ENCODE measurements around the gene OR4D5. TPM values are rescaled to one million over a fixed set of nuclear protein-coding genes. Genes with fewer than 3 reads are reported as not detected.
A peak's percentile ranks its signal among the peaks of the same experiment; 100 is the strongest.

Gene OR4D5
- polyA plus RNA-seq, 4 donors = not detected

DNA sequence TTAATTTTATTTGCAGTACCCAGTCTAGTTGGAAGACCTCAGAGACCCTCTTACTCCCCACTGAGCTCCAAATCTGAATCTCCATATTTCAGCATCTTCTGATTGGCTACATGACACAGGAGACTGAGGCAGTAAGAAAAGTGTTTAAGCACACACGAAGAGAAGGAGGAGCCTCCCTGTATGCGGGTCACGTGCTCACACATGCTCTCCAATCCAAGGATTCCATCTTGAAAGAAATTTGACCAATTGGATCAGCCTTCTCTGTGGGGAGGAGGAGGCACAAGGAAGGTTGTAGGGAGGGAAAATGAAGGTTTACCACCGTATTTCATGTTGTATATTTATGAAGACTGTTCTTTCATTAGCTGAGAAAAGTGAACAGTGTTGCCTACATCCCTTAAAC lies 3.0 kb downstream of the OR4D5 start:
- FAIRE-seq (no peak), DNase-seq (no peak)
- WGBS, 3 donors = 79 to 86% (median 82%) methylated on average over 4 of the region's 4 CpGs
- no peak overlapping the region for H3K4me3 ChIP-seq (ENCODE audit: low read depth in 1 of 3, low read length in 3 of 3)
- H3K36me3 ChIP-seq (ENCODE audit: control insufficient read depth in 3 of 3, insufficient read depth in 2 of 3, low read depth in 1 of 3, low read length in 3 of 3) = no peaks in the 10 kb centered on the region
- peaks cover 0 to 3% (median 0%) of the 10 kb centered on the region in 3 donors for H3K4me1 ChIP-seq (ENCODE audit: control insufficient read depth in 3 of 3, insufficient read depth in 2 of 3, low read depth in 1 of 3, low read length in 2 of 3)
- H3K27me3 ChIP-seq (ENCODE audit: control insufficient read depth in 3 of 3, insufficient read depth in 3 of 3, low read length in 3 of 3) = no peaks in the 10 kb centered on the region
- no peaks in the 10 kb centered on the region for H3K9me3 ChIP-seq (ENCODE audit: control insufficient read depth in 2 of 2, insufficient read depth in 1 of 2, low read depth in 1 of 2, low read length in 1 of 2)
- H3K27ac ChIP-seq (ENCODE audit: low read depth in 1 of 3, low read length in 2 of 3) = no peak overlapping the region

DNA sequence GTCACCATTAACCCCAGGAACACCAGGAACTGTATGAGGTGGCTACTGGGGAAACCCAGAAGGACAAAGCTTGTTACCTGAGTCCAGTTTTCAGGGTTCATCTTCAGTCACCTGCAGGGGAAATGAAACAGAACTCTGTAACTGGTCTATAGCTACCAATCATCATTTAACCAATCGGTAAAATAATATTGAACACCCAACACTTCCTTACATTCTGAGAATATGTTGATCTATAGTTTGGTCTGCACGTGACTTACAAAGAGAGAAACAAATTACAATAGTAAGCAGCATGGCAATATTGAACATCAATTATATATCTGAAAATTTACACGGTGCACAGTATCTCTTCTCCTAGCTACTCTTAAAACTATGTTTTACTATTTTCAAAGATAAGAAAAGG lies 4.3 kb downstream of the OR4D5 start, which contains the start of gene OR6T1:
TSS of gene OR6T1 (minus strand) at position 101 of the 400 bp plus-strand sequence. CDS start at position 101, 0 bp downstream.
- Histone ChIP-seq H3K9me3 (ENCODE audit: control insufficient read depth in 2 of 2, insufficient read depth in 1 of 2, low read depth in 1 of 2, low read length in 1 of 2) (no peaks in the 10 kb centered on the region), H3K4me1 (ENCODE audit: control insufficient read depth in 3 of 3, insufficient read depth in 2 of 3, low read depth in 1 of 3, low read length in 2 of 3) (peaks cover 0 to 3% (median 0%) of the 10 kb centered on the region in 3 donors), H3K36me3 (ENCODE audit: control insufficient read depth in 3 of 3, insufficient read depth in 2 of 3, low read depth in 1 of 3, low read length in 3 of 3) (no peaks in the 10 kb centered on the region), H3K27ac (ENCODE audit: low read depth in 1 of 3, low read length in 2 of 3) (no peak within 1 kb of the TSS), H3K4me3 (ENCODE audit: low read depth in 1 of 3, low read length in 3 of 3) (no peak within 1 kb of the TSS), H3K27me3 (ENCODE audit: control insufficient read depth in 3 of 3, insufficient read depth in 3 of 3, low read length in 3 of 3) (no peaks in the 10 kb centered on the region)
- WGBS, 3 donors = 81 to 87% (median 82%) methylated on average over 3 of the region's 3 CpGs
- DNase-seq (no peak), FAIRE-seq (no peak)

DNA sequence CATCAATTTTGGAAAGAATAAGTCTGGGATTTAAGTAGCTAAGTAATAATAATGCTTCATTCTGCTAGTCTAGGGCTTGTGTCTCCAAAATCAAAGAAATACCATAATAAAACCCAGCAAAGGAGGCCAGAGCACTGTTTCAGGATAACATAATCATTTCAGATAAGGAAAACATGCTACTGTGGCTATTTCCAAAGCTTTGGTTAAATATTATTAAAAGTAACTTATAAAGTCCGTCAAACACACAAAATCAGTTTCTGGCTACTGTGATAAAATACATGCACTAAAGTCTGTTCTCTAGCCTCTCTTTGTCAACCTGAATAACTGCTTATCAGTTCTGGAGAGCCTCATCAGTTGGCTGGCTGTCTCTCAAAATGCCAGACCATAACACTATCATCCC lies 5.7 kb downstream of the OR4D5 start:
- DNase-seq = peak in 1 of 2 donors; percentile 10
- Histone ChIP-seq H3K4me3 (ENCODE audit: low read depth in 1 of 3, low read length in 3 of 3) (no peak overlapping the region), H3K9me3 (ENCODE audit: control insufficient read depth in 2 of 2, insufficient read depth in 1 of 2, low read depth in 1 of 2, low read length in 1 of 2) (no peaks in the 10 kb centered on the region), H3K36me3 (ENCODE audit: control insufficient read depth in 3 of 3, insufficient read depth in 2 of 3, low read depth in 1 of 3, low read length in 3 of 3) (no peaks in the 10 kb centered on the region), H3K27ac (ENCODE audit: low read depth in 1 of 3, low read length in 2 of 3) (no peak overlapping the region), H3K27me3 (ENCODE audit: control insufficient read depth in 3 of 3, insufficient read depth in 3 of 3, low read length in 3 of 3) (no peaks in the 10 kb centered on the region), H3K4me1 (ENCODE audit: control insufficient read depth in 3 of 3, insufficient read depth in 2 of 3, low read depth in 1 of 3, low read length in 2 of 3) (peaks cover 0 to 10% (median 0%) of the 10 kb centered on the region in 3 donors)
- FAIRE-seq = no peak
- 5 to 37% (median 26%) methylated on average over 1 of the region's 1 CpG for WGBS, 3 donors

DNA sequence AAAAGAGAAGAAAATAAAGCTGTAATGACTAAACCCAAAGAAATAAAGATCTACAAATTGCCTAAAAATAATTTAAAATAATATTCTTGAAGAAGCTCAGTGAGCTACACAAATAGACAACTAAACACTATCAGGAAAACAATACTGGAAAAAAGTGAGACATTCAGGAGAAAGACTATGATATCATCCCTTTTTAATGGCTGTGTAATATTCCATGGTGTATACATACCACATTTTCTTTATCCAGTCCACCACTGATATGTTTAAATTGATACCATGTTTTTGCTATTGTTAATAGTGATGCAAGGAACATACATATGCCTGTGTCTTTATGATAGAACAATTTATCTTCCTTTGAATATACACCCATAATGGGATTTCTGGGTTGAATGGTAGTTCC lies 17.3 kb downstream of the OR4D5 start:
- Histone ChIP-seq H3K4me1 (ENCODE audit: control insufficient read depth in 3 of 3, insufficient read depth in 2 of 3, low read depth in 1 of 3, low read length in 2 of 3) (no peaks in the 10 kb centered on the region), H3K4me3 (ENCODE audit: low read depth in 1 of 3, low read length in 3 of 3) (no peak overlapping the region), H3K9me3 (ENCODE audit: control insufficient read depth in 2 of 2, insufficient read depth in 1 of 2, low read depth in 1 of 2, low read length in 1 of 2) (no peaks in the 10 kb centered on the region), H3K27ac (ENCODE audit: low read depth in 1 of 3, low read length in 2 of 3) (no peak overlapping the region), H3K27me3 (ENCODE audit: control insufficient read depth in 3 of 3, insufficient read depth in 3 of 3, low read length in 3 of 3) (no peaks in the 10 kb centered on the region), H3K36me3 (ENCODE audit: control insufficient read depth in 3 of 3, insufficient read depth in 2 of 3, low read depth in 1 of 3, low read length in 3 of 3) (no peaks in the 10 kb centered on the region)
- DNase-seq = no peak
- FAIRE-seq = no peak

DNA sequence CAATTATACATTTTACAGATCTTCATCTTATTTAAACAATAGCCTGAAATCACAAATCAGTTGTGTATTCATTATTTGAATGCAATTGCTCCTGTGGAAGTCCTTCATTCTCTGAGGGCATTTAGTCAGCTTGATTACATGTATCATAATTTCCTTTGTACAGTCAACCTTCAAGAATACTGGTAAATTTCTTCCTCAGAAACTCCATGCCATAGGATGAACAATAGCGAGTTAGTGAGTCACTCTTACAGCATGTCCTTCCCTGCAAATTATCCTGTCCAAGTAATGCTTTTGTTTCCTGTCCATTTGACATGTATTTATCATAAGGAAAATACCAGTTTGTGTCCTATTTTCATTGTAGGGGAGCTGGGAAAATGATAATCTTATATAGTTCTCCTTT lies 34.4 kb downstream of the OR4D5 start:
- no peak overlapping the region for H3K27ac ChIP-seq (ENCODE audit: low read depth in 1 of 3, low read length in 2 of 3)
- no peaks in the 10 kb centered on the region for H3K27me3 ChIP-seq (ENCODE audit: control insufficient read depth in 3 of 3, insufficient read depth in 3 of 3, low read length in 3 of 3)
- DNase-seq (no peak), FAIRE-seq (no peak)
- no peak overlapping the region for H3K4me3 ChIP-seq (ENCODE audit: low read depth in 1 of 3, low read length in 3 of 3)
- no peaks in the 10 kb centered on the region for H3K36me3 ChIP-seq (ENCODE audit: control insufficient read depth in 3 of 3, insufficient read depth in 2 of 3, low read depth in 1 of 3, low read length in 3 of 3)
- no peaks in the 10 kb centered on the region for H3K4me1 ChIP-seq (ENCODE audit: control insufficient read depth in 3 of 3, insufficient read depth in 2 of 3, low read depth in 1 of 3, low read length in 2 of 3)
- H3K9me3 ChIP-seq (ENCODE audit: control insufficient read depth in 2 of 2, insufficient read depth in 1 of 2, low read depth in 1 of 2, low read length in 1 of 2) = peaks cover 0 to 2% of the 10 kb centered on the region in 2 donors
- WGBS, 3 donors = 47 to 73% (median 53%) methylated on average over 1 of the region's 1 CpG

DNA sequence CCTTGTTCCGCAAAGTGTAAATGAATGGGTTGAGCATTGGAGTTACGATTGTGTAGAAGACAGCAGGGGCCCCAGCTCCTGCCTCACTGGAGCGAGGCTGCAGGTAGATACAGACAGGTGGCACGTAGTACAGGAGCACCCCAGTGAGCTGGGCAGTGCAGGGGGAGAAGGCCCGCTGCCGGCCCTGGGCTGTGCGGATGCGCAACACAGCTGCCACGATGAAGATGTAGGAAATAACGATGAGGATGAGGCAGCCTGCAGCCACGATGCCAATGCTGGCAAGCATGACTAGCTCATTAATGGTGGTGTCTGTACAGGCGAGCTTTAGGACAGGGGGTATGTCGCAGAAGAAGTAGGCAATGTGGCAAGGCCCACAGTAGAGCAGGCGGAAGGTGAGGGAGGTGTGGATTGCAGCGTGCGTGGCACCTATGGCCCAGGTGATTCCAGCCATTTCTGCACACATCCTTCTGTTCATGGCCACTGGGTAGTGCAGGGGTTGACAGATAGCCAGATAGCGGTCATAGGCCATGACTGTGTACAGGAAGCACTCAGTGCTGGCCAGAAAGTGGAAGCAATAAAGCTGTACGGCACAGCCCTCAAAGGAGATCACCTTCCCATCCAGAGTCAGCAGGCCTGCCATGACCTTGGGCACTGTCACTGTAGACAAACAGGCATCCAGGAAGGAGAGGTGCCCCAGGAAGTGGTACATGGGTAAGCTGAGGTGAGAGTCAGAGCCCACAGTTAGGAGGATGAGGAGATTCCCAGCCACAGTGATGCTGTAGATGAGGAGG lies 37.5 kb downstream of the OR4D5 start:
- Histone ChIP-seq H3K4me3 (ENCODE audit: low read depth in 1 of 3, low read length in 3 of 3) (no peak overlapping the region), H3K9me3 (ENCODE audit: control insufficient read depth in 2 of 2, insufficient read depth in 1 of 2, low read depth in 1 of 2, low read length in 1 of 2) (peaks cover 0 to 4% of the 10 kb centered on the region in 2 donors), H3K36me3 (ENCODE audit: control insufficient read depth in 3 of 3, insufficient read depth in 2 of 3, low read depth in 1 of 3, low read length in 3 of 3) (no peaks in the 10 kb centered on the region), H3K27ac (ENCODE audit: low read depth in 1 of 3, low read length in 2 of 3) (no peak overlapping the region), H3K27me3 (ENCODE audit: control insufficient read depth in 3 of 3, insufficient read depth in 3 of 3, low read length in 3 of 3) (no peaks in the 10 kb centered on the region), H3K4me1 (ENCODE audit: control insufficient read depth in 3 of 3, insufficient read depth in 2 of 3, low read depth in 1 of 3, low read length in 2 of 3) (no peaks in the 10 kb centered on the region)
- 84 to 88% (median 85%) methylated on average over 18 of the region's 18 CpGs for WGBS, 3 donors
- FAIRE-seq (no peak), DNase-seq (no peak)

DNA sequence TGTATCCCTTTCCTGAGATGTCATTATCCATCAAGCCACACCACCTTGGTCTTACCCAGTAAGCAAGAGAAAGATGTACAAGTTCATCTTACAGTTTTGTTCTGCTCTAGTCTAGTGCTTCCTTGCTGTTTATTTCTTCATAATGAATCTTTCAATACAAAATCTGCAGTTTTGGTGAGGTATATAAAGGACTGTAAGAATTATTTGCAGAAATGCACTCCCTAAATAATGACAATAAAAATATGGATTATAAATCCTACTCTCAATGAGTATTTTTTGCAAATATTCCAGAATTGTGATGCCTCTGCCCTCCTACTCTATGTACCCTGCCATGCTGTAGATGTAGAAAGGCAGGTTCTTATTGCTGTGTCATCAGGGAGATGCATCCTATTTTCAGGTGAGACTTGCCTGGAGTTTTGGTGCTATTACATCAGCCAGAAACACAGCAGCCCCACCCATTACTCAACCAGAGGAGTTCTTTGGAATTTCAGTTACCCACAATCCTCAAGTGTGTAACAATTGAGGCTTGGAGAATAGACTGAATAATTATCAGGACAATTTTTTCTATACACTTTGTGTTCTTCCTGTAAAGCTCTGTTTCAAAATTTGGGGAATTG lies 38.4 kb downstream of the OR4D5 start, which contains the start of gene OR10S1:
TSS of gene OR10S1 (minus strand) at position 51 of the 617 bp plus-strand sequence. CDS start 117 bp downstream, outside the sequence.
- H3K27ac ChIP-seq (ENCODE audit: low read depth in 1 of 3, low read length in 2 of 3) = no peak within 1 kb of the TSS
- DNase-seq (no peak), FAIRE-seq (no peak)
- H3K9me3 ChIP-seq (ENCODE audit: control insufficient read depth in 2 of 2, insufficient read depth in 1 of 2, low read depth in 1 of 2, low read length in 1 of 2) = peaks cover 0 to 4% of the 10 kb centered on the region in 2 donors
- no peaks in the 10 kb centered on the region for H3K36me3 ChIP-seq (ENCODE audit: control insufficient read depth in 3 of 3, insufficient read depth in 2 of 3, low read depth in 1 of 3, low read length in 3 of 3)
- no peak within 1 kb of the TSS for H3K4me3 ChIP-seq (ENCODE audit: low read depth in 1 of 3, low read length in 3 of 3)
- H3K4me1 ChIP-seq (ENCODE audit: control insufficient read depth in 3 of 3, insufficient read depth in 2 of 3, low read depth in 1 of 3, low read length in 2 of 3) = no peaks in the 10 kb centered on the region
- H3K27me3 ChIP-seq (ENCODE audit: control insufficient read depth in 3 of 3, insufficient read depth in 3 of 3, low read length in 3 of 3) = no peaks in the 10 kb centered on the region

DNA sequence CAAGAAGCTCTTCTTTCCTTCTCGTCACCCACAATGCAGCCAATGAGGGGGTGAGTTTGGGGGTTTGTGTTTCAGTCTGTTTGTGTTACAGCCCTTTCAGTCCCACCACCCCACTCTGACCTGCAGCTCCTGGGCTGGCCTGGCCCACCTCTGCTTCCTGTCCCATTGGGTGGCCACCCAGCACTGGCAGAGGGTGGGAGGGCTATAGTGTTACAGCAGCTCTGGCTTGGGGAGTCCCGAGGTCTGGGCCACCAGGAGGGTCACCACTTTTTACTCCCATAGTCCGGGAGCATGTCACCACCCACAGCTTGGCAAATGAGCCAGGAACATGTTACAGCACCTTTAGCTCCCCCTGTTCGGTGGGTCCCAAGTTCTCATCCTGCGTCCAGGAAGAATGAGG lies 39.9 kb downstream of the OR4D5 start:
- no peak for DNase-seq
- H3K36me3 ChIP-seq (ENCODE audit: control insufficient read depth in 3 of 3, insufficient read depth in 2 of 3, low read depth in 1 of 3, low read length in 3 of 3) = no peaks in the 10 kb centered on the region
- no peak for FAIRE-seq
- H3K9me3 ChIP-seq (ENCODE audit: control insufficient read depth in 2 of 2, insufficient read depth in 1 of 2, low read depth in 1 of 2, low read length in 1 of 2) = peaks cover 0 to 6% of the 10 kb centered on the region in 2 donors
- no peak overlapping the region for H3K27ac ChIP-seq (ENCODE audit: low read depth in 1 of 3, low read length in 2 of 3)
- WGBS, 3 donors = 69 to 90% (median 85%) methylated on average over 5 of the region's 5 CpGs
- no peak overlapping the region for H3K4me3 ChIP-seq (ENCODE audit: low read depth in 1 of 3, low read length in 3 of 3)
- no peaks in the 10 kb centered on the region for H3K4me1 ChIP-seq (ENCODE audit: control insufficient read depth in 3 of 3, insufficient read depth in 2 of 3, low read depth in 1 of 3, low read length in 2 of 3)
- H3K27me3 ChIP-seq (ENCODE audit: control insufficient read depth in 3 of 3, insufficient read depth in 3 of 3, low read length in 3 of 3) = no peaks in the 10 kb centered on the region
